Measurements from ENCODE around the gene GPR15LG.
A peak's percentile ranks its signal among the peaks of the same experiment; 100 is the strongest.

The GPR15LG gene

GRCh38 chr10:84214046-84214572 lies 40.5 kb downstream of the GPR15LG start:
- Histone ChIP-seq H4K8ac (ENCODE audit: low read depth, low read length) (no peak overlapping the region), H3K4ac (ENCODE audit: low read depth, low read length) (no peak overlapping the region), H3K23ac (ENCODE audit: low read length) (no peak overlapping the region), H2AFZ (ENCODE audit: insufficient read depth, low read length, poor library complexity) (no peak overlapping the region), H3K18ac (ENCODE audit: low read length) (no peak overlapping the region), H2BK120ac (ENCODE audit: insufficient read depth, low read length, poor library complexity) (no peak overlapping the region), H3K4me3 (ENCODE audit: low read depth, low read length) (no peak overlapping the region), H3K36me3 (ENCODE audit: control insufficient read depth in 1 of 2, insufficient read depth in 2 of 2, low read length in 2 of 2) (no peaks in the 10 kb centered on the region), H3K27me3 (ENCODE audit: insufficient read depth, low read length) (no peaks in the 10 kb centered on the region), H3K27ac (ENCODE audit: low read depth, low read length) (no peak overlapping the region), H2AK5ac (ENCODE audit: low read length) (no peak overlapping the region), H3K4me2 (ENCODE audit: low read length) (no peak overlapping the region), H2BK5ac (ENCODE audit: low read depth, low read length, poor library complexity) (no peak overlapping the region), H2BK12ac (ENCODE audit: low read length) (no peak overlapping the region), H4K12ac (ENCODE audit: low read depth, low read length) (no peak overlapping the region), H3K9me3 (ENCODE audit: insufficient read depth, low read depth, low read length) (peaks cover 2% of the 10 kb centered on the region), H3K14ac (ENCODE audit: low read length) (no peak overlapping the region), H3K79me1 (ENCODE audit: low read length) (no peaks in the 10 kb centered on the region), H3K79me2 (ENCODE audit: control insufficient read depth, insufficient read depth, low read length, poor library complexity) (no peaks in the 10 kb centered on the region), H3K9ac (ENCODE audit: low read length) (no peak overlapping the region), H4K91ac (ENCODE audit: low read depth, low read length) (no peak overlapping the region), H3K4me1 (ENCODE audit: control insufficient read depth in 1 of 2, insufficient read depth in 2 of 2, low read length in 2 of 2) (no peaks in the 10 kb centered on the region)
- peak in 1 of 2 donors; percentile 6 for DNase-seq
- no CpG with 5 or more reads among the region's 25 CpGs for WGBS (ENCODE audit: extremely low coverage, insufficient coverage, insufficient read length)

DNA sequence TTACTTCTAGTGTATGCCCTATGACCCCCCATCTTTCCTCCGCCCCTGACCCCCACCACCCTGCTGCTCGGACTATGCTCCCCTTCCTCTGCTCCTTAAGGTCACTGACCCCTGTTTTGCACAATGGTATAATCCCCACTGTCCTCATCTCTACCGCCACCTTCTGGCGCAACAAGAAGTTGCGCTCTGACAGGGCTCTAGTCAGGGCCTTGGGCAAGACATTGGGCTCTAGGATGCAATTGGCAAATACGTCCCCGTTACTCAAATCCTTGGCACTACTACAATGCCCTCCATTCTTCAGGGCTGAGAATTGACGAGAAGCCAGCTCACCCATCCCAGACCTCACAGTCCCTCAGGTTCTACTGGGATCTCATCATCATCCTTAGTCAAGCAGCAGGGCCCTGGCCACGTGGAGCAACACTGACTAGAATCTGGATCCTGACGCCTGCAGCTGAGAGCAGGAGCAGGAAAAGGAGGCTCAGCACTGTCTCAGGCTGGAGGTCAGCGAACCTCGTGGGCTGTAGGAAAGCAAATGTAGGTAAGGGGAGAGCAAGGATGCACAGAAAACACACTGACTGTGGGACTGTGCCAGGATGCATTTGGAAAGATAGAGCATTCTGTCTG lies 41.1 kb downstream of the GPR15LG start:
- H4K12ac ChIP-seq (ENCODE audit: low read depth, low read length), result no peak overlapping the region
- no peak overlapping the region for H3K4me2 ChIP-seq (ENCODE audit: low read length)
- H3K14ac ChIP-seq (ENCODE audit: low read length), result no peak overlapping the region
- no peak overlapping the region for H2AFZ ChIP-seq (ENCODE audit: insufficient read depth, low read length, poor library complexity)
- H3K27me3 ChIP-seq (ENCODE audit: insufficient read depth, low read length), result no peaks in the 10 kb centered on the region
- no peaks in the 10 kb centered on the region for H3K36me3 ChIP-seq (ENCODE audit: control insufficient read depth in 1 of 2, insufficient read depth in 2 of 2, low read length in 2 of 2)
- no peak overlapping the region for H2BK5ac ChIP-seq (ENCODE audit: low read depth, low read length, poor library complexity)
- no CpG with 5 or more reads among the region's 12 CpGs for WGBS (ENCODE audit: extremely low coverage, insufficient coverage, insufficient read length)
- H3K4ac ChIP-seq (ENCODE audit: low read depth, low read length), result no peak overlapping the region
- no peaks in the 10 kb centered on the region for H3K79me2 ChIP-seq (ENCODE audit: control insufficient read depth, insufficient read depth, low read length, poor library complexity)
- H3K27ac ChIP-seq (ENCODE audit: low read depth, low read length), result no peak overlapping the region
- no peak overlapping the region for H4K91ac ChIP-seq (ENCODE audit: low read depth, low read length)
- H3K9ac ChIP-seq (ENCODE audit: low read length), result no peak overlapping the region
- no peak overlapping the region for H2AK5ac ChIP-seq (ENCODE audit: low read length)
- H3K18ac ChIP-seq (ENCODE audit: low read length), result no peak overlapping the region
- no peak overlapping the region for H2BK120ac ChIP-seq (ENCODE audit: insufficient read depth, low read length, poor library complexity)
- H3K4me1 ChIP-seq (ENCODE audit: control insufficient read depth in 1 of 2, insufficient read depth in 2 of 2, low read length in 2 of 2), result no peaks in the 10 kb centered on the region
- H3K23ac ChIP-seq (ENCODE audit: low read length), result no peak overlapping the region
- no peaks in the 10 kb centered on the region for H3K79me1 ChIP-seq (ENCODE audit: low read length)
- no peak overlapping the region for H2BK12ac ChIP-seq (ENCODE audit: low read length)
- peak in 1 of 2 donors; percentile 49 for DNase-seq
- H3K9me3 ChIP-seq (ENCODE audit: insufficient read depth, low read depth, low read length), result peaks cover 2% of the 10 kb centered on the region
- no peak overlapping the region for H3K4me3 ChIP-seq (ENCODE audit: low read depth, low read length)
- no peak overlapping the region for H4K8ac ChIP-seq (ENCODE audit: low read depth, low read length)

DNA sequence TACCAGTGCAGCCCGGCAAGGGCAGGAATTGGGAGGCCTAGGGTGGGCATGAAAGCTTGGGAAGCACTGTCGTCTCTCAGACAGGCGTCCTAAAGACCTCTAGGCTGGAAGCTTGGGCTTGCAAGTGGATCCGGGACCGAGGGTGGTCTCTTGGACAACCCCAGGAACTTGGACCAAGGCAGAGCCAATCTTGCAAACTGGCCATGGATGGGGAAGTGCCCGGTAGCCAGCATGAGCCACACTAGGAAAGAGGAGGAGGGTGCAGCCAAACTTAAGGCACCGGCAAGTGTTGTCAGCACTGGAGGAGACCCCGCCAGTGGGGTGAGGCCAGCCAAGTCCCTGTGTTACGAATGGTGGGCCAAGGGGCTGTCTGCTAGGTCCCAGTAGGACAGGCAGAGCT lies 43.2 kb downstream of the GPR15LG start:
- Histone ChIP-seq H2AK5ac (ENCODE audit: low read length) (no peak overlapping the region), H3K4me1 (ENCODE audit: control insufficient read depth in 1 of 2, insufficient read depth in 2 of 2, low read length in 2 of 2) (no peaks in the 10 kb centered on the region), H3K23ac (ENCODE audit: low read length) (no peak overlapping the region), H3K18ac (ENCODE audit: low read length) (no peak overlapping the region), H2BK5ac (ENCODE audit: low read depth, low read length, poor library complexity) (no peak overlapping the region), H3K27ac (ENCODE audit: low read depth, low read length) (no peak overlapping the region), H4K12ac (ENCODE audit: low read depth, low read length) (no peak overlapping the region), H3K4me2 (ENCODE audit: low read length) (no peak overlapping the region), H2BK12ac (ENCODE audit: low read length) (no peak overlapping the region), H3K36me3 (ENCODE audit: control insufficient read depth in 1 of 2, insufficient read depth in 2 of 2, low read length in 2 of 2) (no peaks in the 10 kb centered on the region), H4K8ac (ENCODE audit: low read depth, low read length) (no peak overlapping the region), H3K9ac (ENCODE audit: low read length) (no peak overlapping the region), H3K27me3 (ENCODE audit: insufficient read depth, low read length) (no peaks in the 10 kb centered on the region), H3K4me3 (ENCODE audit: low read depth, low read length) (no peak overlapping the region), H3K79me2 (ENCODE audit: control insufficient read depth, insufficient read depth, low read length, poor library complexity) (no peaks in the 10 kb centered on the region), H2AFZ (ENCODE audit: insufficient read depth, low read length, poor library complexity) (no peak overlapping the region), H2BK120ac (ENCODE audit: insufficient read depth, low read length, poor library complexity) (no peak overlapping the region), H3K9me3 (ENCODE audit: insufficient read depth, low read depth, low read length) (peaks cover 4% of the 10 kb centered on the region), H3K4ac (ENCODE audit: low read depth, low read length) (no peak overlapping the region), H4K91ac (ENCODE audit: low read depth, low read length) (no peak overlapping the region), H3K79me1 (ENCODE audit: low read length) (no peaks in the 10 kb centered on the region), H3K14ac (ENCODE audit: low read length) (no peak overlapping the region)
- DNase-seq, result no peak
- no CpG with 5 or more reads among the region's 9 CpGs for WGBS (ENCODE audit: extremely low coverage, insufficient coverage, insufficient read length)

DNA sequence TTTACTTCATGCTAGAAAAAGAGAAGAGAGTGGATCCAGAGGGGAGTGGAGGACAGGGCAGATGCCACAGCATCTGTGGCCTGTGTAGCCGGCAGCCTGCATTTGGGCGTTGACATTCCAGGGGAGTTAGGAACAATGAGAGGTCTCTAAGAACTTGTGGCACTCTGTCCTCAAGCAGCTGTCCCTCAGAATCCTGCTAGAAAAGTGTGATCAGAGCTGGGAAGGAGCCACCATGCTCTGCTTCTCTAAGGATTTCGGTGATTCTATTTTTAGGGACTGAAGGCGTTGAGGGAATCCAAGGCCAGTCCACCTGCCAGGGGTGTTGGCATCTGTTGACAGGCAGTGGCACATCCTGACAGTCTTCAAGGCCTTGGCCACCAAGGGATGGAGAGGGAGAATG lies 44.1 kb downstream of the GPR15LG start:
- Histone ChIP-seq H3K4me3 (ENCODE audit: low read depth, low read length) (no peak overlapping the region), H2BK5ac (ENCODE audit: low read depth, low read length, poor library complexity) (no peak overlapping the region), H2BK120ac (ENCODE audit: insufficient read depth, low read length, poor library complexity) (no peak overlapping the region), H2AK5ac (ENCODE audit: low read length) (no peak overlapping the region), H3K4me1 (ENCODE audit: control insufficient read depth in 1 of 2, insufficient read depth in 2 of 2, low read length in 2 of 2) (no peaks in the 10 kb centered on the region), H3K9me3 (ENCODE audit: insufficient read depth, low read depth, low read length) (peaks cover 2% of the 10 kb centered on the region), H3K79me2 (ENCODE audit: control insufficient read depth, insufficient read depth, low read length, poor library complexity) (no peaks in the 10 kb centered on the region), H3K27ac (ENCODE audit: low read depth, low read length) (no peak overlapping the region), H4K12ac (ENCODE audit: low read depth, low read length) (no peak overlapping the region), H4K91ac (ENCODE audit: low read depth, low read length) (no peak overlapping the region), H4K8ac (ENCODE audit: low read depth, low read length) (no peak overlapping the region), H3K79me1 (ENCODE audit: low read length) (no peaks in the 10 kb centered on the region), H3K4ac (ENCODE audit: low read depth, low read length) (no peak overlapping the region), H2BK12ac (ENCODE audit: low read length) (no peak overlapping the region), H2AFZ (ENCODE audit: insufficient read depth, low read length, poor library complexity) (no peak overlapping the region), H3K4me2 (ENCODE audit: low read length) (no peak overlapping the region), H3K23ac (ENCODE audit: low read length) (no peak overlapping the region), H3K18ac (ENCODE audit: low read length) (no peak overlapping the region), H3K14ac (ENCODE audit: low read length) (no peak overlapping the region), H3K36me3 (ENCODE audit: control insufficient read depth in 1 of 2, insufficient read depth in 2 of 2, low read length in 2 of 2) (no peaks in the 10 kb centered on the region), H3K9ac (ENCODE audit: low read length) (no peak overlapping the region), H3K27me3 (ENCODE audit: insufficient read depth, low read length) (no peaks in the 10 kb centered on the region)
- whole genome bisulfite sequencing (ENCODE audit: extremely low coverage, insufficient coverage, insufficient read length), result no CpG with 5 or more reads among the region's 4 CpGs
- no peak for DNase-seq
